ENCODE data around the gene TRIP6.

TRIP6 gene, protein sequence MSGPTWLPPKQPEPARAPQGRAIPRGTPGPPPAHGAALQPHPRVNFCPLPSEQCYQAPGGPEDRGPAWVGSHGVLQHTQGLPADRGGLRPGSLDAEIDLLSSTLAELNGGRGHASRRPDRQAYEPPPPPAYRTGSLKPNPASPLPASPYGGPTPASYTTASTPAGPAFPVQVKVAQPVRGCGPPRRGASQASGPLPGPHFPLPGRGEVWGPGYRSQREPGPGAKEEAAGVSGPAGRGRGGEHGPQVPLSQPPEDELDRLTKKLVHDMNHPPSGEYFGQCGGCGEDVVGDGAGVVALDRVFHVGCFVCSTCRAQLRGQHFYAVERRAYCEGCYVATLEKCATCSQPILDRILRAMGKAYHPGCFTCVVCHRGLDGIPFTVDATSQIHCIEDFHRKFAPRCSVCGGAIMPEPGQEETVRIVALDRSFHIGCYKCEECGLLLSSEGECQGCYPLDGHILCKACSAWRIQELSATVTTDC

DNA sequence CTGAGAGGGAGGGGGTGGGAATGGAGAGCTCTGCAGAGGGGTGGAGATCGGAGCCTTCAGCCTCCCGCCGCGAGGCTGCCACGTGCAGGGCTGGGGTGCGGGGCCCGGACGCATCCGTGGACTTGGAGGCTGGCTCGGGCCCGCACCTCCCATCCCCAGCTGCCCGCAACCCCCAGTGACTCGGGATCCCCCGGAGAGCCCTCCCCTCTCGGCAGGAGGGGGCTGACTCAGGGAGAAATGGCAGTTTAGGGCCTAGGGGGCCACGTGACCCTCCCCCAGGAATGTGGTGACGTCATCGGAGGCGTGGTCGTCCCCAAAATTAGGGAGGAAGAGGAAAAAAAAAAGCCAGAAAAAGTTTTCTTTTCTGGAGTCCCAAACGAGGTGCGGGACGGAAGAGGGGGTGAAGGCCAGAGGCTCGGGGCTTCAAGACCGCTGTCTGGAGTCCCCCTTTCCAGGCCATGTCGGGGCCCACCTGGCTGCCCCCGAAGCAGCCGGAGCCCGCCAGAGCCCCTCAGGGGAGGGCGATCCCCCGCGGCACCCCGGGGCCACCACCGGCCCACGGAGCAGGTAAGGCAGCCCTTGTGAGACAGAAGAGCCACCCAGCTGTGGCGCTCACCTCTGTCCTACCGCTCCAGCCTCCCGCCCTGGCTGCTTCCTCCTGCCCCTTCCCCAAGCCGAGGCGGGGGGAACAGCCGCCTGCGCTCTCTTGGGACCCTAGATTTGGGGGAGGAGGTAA, at the start of gene TRIP6:
TRIP6 (plus strand) TSS at position 348 of the 736 bp plus-strand sequence; CDS start at position 459, 111 bp downstream.
- no peak for DNase-seq

DNA sequence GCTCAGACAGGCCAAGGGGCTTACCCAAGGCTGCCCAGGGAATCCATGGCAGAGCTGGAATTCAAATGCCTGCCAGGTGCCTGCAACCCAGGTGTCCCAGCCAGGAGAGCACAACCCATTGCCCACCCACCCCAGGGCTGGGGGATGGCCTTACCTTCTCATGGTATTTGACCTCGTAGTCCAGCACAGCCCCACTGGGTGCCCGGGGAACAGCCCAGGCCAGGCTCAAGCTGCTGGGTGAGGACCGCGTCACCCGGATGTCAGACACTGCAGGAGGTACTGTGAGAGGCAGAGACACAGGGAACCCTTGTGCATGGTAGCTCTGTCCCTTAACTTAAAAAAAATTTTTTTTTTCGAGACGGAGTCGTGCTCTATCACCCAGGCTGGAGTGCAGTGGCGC, 48.8 kb upstream of the TRIP6 start:
- no peak for DNase-seq

DNA sequence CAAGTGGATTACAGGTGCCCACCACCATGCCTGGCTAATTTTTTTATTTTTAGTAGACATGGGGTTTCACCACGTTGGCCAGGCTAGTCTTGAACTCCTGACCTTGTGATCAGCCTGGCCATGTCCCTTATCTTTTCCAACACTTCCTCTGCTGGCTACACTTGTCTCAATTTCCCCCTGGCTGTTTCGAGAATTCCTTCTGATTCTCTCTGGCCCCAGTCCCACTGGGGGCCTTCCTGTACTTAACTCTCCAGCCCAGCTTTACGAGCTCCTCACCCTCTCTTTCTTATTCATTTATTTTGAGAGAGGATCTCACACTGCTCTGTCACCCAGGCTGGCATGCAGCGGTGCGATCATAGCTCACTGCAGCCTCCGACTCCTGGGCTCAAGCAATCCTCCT, 48.4 kb upstream of the TRIP6 start:
- no peak for DNase-seq

DNA sequence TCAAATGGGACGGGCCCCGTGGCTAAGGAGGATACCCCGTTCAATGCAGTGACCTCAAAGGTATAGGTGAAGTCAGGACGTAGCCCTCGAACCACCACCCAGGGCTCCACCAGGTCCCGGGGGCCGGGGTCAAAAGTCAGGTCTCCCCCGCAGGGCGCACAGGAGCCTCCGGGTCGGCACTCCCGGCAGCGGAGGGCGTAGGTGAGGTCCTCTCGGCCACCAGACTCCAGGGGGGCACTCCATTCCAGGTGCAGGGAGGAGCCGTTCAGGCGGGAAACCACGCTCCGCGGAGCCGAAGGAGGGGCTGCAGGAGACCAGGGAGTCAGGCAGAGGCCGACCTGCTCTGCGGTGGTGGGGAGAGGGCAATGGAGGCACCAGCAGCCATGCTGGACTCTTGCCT, 47.6 kb upstream of the TRIP6 start:
- DNase-seq: no peak

DNA sequence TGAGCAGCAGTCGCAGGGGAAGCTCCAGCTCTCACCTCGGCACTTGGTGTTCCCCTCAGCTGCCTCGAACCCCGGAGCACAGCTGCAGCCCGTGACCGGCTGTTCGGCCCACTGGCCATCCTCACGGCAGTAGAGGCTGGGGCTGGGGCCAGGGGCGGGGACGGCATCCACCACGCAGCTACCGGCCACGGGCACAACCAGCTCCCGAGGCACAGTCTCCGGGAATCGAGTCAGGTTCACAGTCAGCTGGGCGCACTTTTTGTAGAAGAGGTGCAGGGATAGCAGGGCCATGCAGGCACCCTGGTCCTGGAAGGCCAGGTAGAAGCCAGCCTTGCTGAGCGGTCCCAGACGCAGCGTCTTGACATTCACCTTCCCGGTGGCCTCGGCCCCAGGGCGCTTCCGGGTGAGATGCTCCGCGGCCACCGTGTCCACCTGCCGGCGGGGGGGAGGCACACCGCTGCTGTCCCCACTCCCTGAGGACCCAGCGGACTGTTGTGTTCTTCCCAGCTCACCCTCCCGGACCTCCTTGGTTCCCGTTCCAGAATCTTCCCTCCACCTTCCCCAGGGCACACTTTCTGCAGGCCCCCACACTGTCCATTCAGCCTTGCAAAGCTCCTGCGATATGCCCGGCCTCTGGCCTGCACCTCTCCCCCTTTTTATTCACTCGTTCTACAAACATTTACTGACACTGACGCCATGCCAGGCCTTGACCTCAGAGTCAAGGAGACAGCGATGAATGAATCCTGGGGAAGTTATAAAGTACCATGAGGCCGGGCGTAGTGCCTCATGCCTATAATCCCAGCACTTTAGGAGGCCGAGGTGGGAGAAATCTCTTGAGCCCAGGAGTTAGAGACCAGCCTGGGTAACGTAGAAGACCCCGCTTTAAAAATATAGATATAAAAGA, 44.7 kb upstream of the TRIP6 start:
- no peak for DNase-seq

DNA sequence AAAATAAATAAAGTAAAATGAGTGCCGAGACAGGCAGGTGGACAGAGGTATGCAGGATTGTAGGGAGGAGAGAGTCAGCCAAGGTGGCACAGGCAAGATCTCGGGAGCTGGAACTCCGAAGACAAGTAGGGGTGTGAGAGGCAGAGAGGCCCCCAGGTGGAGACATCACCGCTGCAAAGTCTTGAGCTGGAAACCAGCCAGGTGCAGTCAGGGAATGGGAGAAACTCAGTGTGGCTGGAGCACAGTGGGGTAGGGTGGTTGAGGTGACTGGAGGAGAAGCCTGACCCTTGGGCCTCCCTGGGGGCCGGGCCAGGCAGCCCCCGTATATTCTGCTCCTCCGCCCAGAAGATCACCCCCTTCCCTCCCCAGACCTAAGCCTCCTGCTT, 44.1 kb upstream of the TRIP6 start:
- DNase-seq: no peak

DNA sequence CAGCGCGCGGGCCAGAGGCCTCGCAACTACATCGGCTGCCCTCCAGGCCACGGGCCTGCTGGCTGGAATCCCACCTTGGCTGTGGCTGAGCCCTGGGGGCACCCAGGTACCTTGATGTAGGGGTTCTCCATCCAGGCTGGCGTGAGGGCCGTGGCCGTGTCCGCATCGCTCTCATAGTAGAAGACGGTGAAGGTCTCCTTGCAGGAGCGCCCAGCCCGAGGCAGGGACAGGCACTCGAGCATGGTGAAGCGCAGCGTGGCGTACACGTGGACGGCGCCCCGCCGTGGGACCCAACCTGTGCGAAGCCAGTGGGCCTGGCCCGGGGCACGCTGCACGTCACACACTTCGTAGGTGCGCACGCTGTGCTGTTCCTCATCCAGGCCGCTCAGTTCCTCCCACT, 43.7 kb upstream of the TRIP6 start:
- no peak for DNase-seq

DNA sequence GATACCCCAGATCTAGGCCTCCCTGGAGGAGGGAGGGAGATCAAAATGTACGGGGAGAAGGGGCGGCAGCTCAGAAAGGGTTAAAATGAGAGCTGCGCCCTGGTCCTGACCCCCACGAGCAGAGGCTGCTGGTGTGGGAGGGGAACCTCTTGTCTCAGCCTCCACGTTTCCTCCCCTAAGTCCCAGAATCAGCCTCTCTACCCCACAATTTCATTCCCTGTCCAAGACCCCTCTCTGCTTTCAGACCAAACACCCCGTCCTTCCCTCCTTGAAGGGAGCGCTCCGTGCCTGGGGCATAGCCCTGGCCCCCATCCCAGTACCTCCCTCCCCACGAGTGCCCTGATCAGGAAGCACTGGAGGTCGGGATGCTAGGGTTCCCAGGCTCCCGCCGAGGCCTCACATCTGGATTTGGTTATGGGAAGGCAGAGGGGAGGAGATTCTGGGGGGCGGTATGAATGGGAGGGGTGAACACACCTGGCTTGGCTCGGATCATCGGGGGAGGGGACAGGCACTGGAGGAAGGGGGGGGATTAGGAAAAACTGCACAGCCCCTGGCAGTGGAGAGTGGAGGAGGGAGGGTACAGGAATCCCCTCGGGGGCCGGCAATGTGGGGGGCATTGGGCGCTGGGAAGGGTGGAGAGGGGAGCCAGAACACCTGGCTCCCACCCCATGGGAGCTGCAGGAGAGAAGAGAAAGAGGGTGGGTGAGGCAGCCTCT, 42.5 kb upstream of the TRIP6 start:
- no peak for DNase-seq

DNA sequence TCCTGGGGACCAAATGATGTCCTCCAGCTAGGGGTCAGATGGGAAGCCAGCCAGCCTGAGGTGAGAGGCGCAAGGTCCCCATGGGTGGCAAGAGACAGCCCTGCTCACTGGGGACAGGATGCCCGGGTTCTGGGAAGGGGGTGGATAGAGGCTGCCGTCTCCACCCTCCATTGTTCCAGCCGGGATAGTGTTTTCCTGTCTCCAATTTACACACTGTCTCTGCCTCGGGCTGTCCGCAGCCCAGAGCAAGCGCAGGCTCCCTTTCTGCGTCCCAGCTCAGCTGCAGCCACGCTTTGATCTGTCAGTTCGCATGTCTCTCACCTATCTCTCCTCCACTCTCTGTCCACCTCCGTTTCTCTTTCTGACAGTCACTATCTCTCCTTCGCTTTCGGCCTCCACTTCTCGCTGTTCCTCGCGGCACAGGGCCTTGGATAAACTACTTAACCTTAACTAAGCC, 41.9 kb upstream of the TRIP6 start:
- no peak for DNase-seq

DNA sequence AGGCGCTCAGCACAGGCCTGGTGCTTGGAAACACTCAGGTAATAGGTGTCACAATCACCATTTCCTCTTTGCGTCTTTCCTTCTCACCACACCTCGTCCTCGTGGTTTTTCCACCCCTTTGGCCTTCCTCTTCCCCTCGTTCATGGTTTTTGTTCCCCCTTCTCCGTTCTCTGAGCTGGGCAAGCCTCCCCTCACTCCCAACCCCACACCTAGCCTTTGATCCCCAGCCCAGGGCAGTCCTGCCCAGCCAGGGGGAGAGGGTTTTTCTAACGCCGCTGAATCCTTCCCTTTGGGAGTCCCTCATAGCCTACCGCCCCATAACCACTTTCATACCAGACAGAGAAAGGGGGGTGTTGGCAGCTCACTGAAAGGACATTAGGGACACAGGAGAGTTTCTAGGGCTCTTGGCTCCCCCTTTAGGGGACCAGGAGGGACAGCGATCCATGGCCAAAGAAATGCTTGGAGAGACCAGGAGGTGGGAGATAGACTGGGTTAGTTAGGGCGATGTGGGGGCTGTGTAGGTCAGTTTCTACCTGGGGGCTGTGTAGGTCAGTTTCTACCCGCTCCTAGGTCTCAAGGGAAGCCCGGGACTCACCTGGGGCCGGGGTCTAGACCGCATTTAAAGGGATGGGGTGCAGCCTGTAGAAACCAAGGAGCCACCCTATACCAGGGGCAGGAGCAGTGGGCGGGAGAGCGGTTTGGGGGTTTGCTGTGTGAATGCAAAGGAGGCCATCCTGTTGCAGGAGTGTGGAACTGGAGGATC, 41.3 kb upstream of the TRIP6 start:
- DNase-seq: no peak

DNA sequence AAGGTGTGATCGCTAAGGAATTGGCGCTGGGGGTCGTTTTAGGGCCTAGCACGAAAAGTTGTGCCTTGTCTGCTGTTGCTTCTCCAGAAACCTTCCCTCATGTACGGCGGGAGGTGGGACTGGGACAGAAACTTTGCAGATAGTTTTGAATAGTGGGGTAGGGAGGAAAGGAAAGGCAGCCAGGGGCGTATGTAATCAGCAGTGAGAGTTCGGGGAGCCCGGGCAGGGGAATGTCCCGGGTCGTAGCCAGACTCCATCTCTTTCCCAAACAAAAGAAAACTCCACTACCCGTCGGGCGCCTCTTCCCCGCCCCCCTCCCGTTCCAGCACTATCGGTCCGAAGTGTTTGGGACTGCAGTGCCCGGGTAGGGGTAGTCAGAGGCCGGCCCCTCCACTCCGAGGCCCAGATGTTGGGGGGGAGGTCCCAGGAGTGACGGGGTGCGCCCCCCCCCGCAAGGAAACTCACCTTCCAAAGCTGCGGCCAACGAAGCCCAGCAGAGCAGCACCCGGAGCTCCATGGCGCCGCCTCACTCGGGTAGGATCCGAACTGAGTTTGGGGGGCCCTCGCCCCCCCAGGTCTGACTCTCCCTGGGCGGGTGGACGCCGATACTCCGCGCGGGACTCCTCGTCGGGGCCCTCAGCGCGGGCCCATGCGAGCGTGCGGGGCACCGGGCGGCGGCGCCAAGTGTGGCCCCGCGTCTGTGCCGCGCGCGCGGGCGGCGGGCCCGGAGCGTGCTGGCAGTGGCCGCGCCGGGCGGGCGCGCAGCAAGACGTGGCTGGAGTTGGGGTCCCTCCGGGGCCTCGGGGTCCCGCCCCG, 40.5 kb upstream of the TRIP6 start:
- no peak for DNase-seq

DNA sequence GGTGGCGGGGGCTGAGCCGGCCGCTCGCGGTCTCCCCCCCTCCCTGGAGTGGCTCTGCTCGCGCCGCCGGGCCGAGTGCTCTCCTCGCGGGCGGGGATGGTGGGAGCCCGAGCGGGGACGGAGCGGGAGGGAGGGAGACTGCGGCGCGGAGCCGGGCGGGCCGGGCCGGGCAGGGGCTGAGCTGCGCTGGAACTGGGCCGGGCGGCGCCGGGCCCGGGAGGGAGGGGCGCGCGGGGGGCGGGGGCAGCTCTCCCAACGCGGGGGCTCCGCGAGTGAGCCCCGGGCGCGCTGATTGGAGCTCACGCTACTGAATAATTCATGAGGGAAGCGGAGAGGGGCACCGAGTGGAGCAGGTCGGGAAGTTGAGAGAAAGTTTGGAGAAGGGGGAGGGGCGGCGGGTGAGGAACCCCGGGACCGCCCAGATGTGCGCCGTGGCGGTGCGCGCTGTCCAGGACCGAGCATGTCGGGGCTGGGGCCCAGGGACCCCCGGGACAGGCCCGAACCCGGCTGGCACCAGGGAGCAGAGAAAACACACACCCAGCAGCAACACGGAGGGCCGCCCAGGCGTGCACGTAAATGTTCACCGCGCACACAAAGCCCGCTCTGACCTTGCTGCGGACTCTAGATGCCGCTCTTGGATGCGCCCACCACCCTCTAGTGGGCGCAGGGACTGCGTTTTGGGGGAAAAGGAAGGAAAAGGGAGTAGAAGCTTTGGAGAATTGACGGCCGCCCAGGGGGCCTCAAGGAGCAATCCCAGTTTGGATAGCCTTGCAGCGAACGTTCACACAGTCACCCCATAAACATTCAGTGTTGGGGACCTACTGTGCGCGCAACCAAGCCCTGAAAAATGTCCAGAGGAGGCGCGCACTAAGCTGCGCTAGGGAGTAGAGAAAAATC, 39.6 kb upstream of the TRIP6 start, which contains the start of gene EPHB4:
EPHB4 (minus strand) TSS at position 194 of the 897 bp plus-strand sequence. CDS start 493 bp downstream, outside the sequence.
- DNase-seq: no peak

DNA sequence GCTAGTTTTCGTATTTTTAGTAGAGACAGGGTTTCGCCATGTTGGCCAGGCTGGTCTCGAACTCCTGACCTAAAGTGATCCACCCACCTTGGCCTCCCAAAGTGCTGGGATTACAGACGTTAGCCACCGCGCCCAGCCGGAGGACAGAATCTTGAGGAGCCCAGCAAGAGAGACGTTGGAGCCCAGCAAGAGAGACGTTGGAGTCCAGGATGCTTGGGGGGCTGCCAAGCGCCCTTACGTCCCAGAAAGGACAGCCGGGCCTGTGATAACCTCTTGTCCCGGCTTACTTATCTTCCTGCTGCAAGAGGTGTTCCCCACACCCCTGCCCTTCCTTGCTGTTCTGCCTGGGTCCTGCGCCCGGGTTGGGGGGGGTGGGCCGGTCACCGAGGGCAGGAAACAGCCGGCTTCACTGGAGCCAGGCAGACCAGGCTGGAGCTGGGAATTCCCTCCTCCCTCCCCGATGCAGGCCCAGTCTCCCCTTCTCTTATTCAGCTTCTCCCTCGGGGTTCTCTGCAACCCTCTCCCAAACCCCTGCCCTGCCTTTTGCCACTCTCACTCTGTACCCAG, 38.0 kb upstream of the TRIP6 start:
- no peak for DNase-seq

DNA sequence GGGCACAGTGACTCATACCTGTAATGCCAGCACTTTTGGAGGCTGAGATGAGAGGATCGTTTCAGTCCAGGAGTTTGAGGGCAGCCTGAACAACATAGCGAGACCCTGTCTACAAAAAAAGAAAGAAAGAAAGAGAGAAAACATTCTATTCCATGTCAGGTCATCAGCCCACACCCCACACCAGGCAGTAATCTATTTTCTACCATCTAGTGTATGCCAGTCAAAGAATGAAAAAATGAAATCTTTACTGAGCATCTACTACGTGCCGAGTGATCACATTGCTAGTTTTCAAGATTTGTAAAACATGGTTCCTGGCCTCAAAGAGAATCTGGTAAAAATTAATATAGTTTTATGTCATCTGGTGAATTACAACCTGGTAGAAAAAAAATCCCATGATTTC, 36.8 kb upstream of the TRIP6 start:
- DNase-seq: no peak

DNA sequence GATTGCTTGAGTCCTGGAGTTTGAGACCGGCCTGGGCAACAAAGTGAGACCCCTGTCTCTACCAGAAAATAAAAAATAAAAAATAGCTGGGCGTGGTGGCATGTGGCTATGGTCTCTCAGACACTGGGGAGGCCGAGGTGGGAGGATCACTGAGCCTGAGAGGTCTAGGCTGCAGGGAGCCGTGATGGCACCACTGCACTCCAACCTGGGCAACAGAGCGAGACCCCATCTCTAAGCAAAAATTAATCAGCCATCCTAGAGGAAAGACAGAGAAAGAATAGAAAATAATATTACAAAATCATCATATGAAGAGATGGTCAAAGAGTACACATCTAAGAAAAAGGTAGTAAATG, 34.9 kb upstream of the TRIP6 start:
- DNase-seq: no peak

DNA sequence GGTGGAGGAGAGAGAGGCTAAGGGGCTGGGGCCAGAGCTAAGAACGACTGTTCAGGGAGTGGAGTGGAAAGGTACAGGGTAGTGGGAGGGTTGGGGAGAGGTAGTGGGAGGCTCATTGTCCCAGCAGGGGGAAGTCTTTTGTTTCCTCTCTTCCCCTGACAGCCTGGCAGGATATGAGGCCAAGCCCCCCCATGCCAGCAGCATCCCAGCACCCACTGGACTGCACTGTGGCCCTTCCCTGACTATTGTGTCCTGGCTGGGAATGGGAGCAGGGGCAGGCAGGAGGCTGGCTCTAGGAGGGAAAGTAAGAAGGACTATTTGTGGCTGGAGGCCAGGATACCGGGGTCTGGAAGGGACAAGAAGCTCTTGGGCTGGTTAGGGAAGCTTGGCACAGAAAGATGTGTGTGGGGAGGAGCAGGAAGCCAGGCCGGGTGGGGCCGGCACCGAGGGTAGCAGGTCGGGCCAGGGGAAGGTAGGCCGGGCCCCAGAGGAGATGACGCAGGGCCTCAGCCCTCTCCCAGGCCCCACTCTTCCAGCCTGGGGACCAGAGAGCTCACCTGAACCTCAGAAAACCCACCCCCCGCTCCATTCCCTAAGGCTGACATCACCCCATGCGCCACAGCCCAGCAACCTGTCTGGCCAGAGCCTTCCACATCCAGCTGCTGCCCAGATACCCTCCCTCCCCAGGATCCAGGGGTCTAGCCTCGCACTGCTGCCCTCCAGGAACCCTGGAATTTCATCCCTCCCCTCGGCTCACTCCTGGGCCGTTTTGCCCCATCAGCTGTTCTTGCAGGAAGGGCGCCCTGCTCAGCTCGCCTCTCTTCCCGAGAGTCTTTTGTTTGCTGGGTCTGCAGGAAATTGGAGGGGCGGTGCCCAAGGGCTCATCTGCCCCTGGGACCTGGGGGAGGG, 31.0 kb upstream of the TRIP6 start:
- no peak for DNase-seq

DNA sequence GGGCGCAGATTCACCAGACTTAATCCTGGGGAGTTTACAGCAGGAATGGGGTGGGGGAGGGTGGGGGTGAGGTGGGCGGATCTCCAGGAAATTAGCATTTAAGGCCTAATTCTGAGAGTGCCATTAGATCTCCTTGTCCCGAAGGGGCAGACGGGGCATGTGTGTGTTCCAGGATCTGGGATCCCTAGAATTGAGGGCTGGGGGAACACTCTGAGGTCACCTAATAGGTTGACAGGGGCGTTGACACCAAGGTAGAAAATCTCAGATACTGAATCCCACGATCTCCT, 30.4 kb upstream of the TRIP6 start:
- no peak for DNase-seq

DNA sequence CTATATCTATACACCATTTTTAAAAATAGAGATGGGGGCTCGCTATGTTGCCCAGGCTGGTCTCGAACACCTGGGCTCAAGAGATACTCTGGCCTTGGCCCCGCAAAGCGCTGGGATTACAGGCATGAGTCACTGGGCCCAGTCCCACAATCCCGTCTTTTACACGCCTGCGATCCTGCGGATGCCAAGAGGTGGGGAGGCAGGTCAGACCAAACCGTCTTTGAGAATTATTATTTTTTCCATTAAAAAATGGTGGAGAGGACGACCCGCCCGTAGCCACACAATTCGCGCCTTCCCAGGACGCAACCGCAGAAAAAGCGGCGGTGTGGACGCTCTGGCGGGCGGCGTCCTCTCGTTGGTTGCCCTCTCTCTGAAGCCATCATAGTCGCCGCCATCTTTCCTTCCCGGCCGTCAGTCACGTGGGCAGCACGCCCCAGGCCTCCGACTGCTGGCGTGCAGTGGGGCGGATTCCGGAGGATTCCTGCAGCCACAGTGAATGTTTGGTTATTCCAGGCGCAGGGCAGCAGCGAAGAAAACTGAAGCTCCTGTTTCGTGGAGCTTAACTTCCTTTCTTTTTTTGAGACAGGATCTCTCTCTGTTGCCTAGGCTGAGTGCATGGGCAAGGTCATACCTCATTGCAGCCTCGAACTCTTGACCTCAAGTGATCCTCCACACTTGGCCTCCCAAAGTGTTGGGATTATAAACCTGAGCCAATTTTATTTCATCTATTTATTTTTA, 29.9 kb upstream of the TRIP6 start:
- peak; percentile 71 for DNase-seq
